Trophoblast cell (in vitro differentiated cells and primary cell): Measurements from ENCODE around the gene PANK2.
"Not testable (repeated sequence)": the region's sequence is repeated elsewhere in the genome, so short reads cannot be mapped to it uniquely, and the experiment has no call there.

Source experiments
- DNase-seq, 2 donors: peaks; one replicate each; pipeline ENCODE4 v3.0.0-alpha.2; 2016
- H2AFZ ChIP-seq: 2 replicates; pipeline ENCODE4 v1.6.1; 2013; ENCODE audit warnings: low read length, moderate library complexity, mild to moderate bottlenecking; ENCODE audit not compliant: insufficient read depth, poor library complexity
- H2AK5ac ChIP-seq: 2 replicates; pipeline ENCODE4 v1.6.1; 2013; ENCODE audit warnings: mild to moderate bottlenecking, low read length
- H2BK120ac ChIP-seq: 2 replicates; pipeline ENCODE4 v1.6.1; 2013; ENCODE audit warnings: low read length, mild to moderate bottlenecking, moderate library complexity; ENCODE audit not compliant: insufficient read depth, poor library complexity
- H2BK12ac ChIP-seq: 2 replicates; pipeline ENCODE4 v1.6.1; 2013; ENCODE audit warnings: mild to moderate bottlenecking, low read length, moderate library complexity
- H2BK5ac ChIP-seq: 2 replicates; pipeline ENCODE4 v1.6.1; 2013; ENCODE audit warnings: low read length, low read depth, moderate library complexity, mild to moderate bottlenecking; ENCODE audit not compliant: poor library complexity
- H3K14ac ChIP-seq: 2 replicates; pipeline ENCODE4 v1.6.1; 2013; ENCODE audit warnings: mild to moderate bottlenecking, low read length
- H3K18ac ChIP-seq: 2 replicates; pipeline ENCODE4 v1.6.1; 2013; ENCODE audit warnings: mild to moderate bottlenecking, low read length
- H3K23ac ChIP-seq: 2 replicates; pipeline ENCODE4 v1.6.1; 2013; ENCODE audit warnings: low read length
- H3K27ac ChIP-seq: 2 replicates; pipeline ENCODE4 v1.5.1; 2013; ENCODE audit warnings: low read depth, mild to moderate bottlenecking, inconsistent platforms, low read length, moderate library complexity
- H3K27me3 ChIP-seq: 2 replicates; pipeline ENCODE4 v1.6.1; 2013; ENCODE audit warnings: inconsistent platforms, mild to moderate bottlenecking, low read length, moderate library complexity; ENCODE audit not compliant: insufficient read depth
- H3K36me3 ChIP-seq, 2 experiments: 1 replicate in 1 of 2; 2 replicates in 1 of 2; pipeline ENCODE4 v1.6.1; 2013; ENCODE audit warnings: low read length in 2 of 2, mild to moderate bottlenecking in 2 of 2, moderate library complexity in 1 of 2; ENCODE audit not compliant: insufficient read depth in 2 of 2, control insufficient read depth in 1 of 2
- H3K4ac ChIP-seq: 2 replicates; pipeline ENCODE4 v1.6.1; 2013; ENCODE audit warnings: low read depth, mild to moderate bottlenecking, low read length, moderate library complexity
- H3K4me1 ChIP-seq, 2 experiments: 1 replicate in 1 of 2; 2 replicates in 1 of 2; pipeline ENCODE4 v1.6.1; 2013; ENCODE audit warnings: low read length in 2 of 2, mild to moderate bottlenecking in 2 of 2, moderate library complexity in 1 of 2; ENCODE audit not compliant: insufficient read depth in 2 of 2, control insufficient read depth in 1 of 2
- H3K4me2 ChIP-seq: 2 replicates; pipeline ENCODE4 v1.6.1; 2013; ENCODE audit warnings: inconsistent platforms, mild to moderate bottlenecking, low read length, moderate library complexity
- H3K4me3 ChIP-seq: 2 replicates; pipeline ENCODE4 v1.5.1; 2013; ENCODE audit warnings: mild to moderate bottlenecking, low read depth, low read length, inconsistent platforms
- H3K79me1 ChIP-seq: one replicate; pipeline ENCODE4 v1.6.1; 2013; ENCODE audit warnings: low read length
- H3K79me2 ChIP-seq: 2 replicates; pipeline ENCODE4 v1.6.1; 2013; ENCODE audit warnings: low read length, mild to moderate bottlenecking; ENCODE audit not compliant: control insufficient read depth, insufficient read depth, poor library complexity
- H3K9ac ChIP-seq: 2 replicates; pipeline ENCODE4 v1.6.1; 2013; ENCODE audit warnings: mild to moderate bottlenecking, low read length
- H3K9me3 ChIP-seq: 2 replicates; pipeline ENCODE4 v1.6.1; 2013; ENCODE audit warnings: low read depth, mild to moderate bottlenecking, control low read depth, inconsistent platforms, low read length; ENCODE audit not compliant: insufficient read depth
- H4K12ac ChIP-seq: 2 replicates; pipeline ENCODE4 v1.6.1; 2013; ENCODE audit warnings: low read depth, mild to moderate bottlenecking, low read length, moderate library complexity
- H4K8ac ChIP-seq: 2 replicates; pipeline ENCODE4 v1.6.1; 2013; ENCODE audit warnings: low read depth, mild to moderate bottlenecking, low read length, moderate library complexity
- H4K91ac ChIP-seq: one replicate; pipeline ENCODE4 v1.6.1; 2013; ENCODE audit warnings: low read depth, mild to moderate bottlenecking, low read length, moderate library complexity
- WGBS: extraction: QIAGEN DNeasy Blood & Tissue Kit; methylation state at CpG from one replicate; pipeline ENCODE4 v1.1.7; 2013; ENCODE audit warnings: missing lambda C conversion rate; ENCODE audit not compliant: insufficient read length, insufficient coverage; ENCODE audit errors: extremely low coverage; 5-methylcytosine and 5-hydroxymethylcytosine counted together

The PANK2 gene

DNA sequence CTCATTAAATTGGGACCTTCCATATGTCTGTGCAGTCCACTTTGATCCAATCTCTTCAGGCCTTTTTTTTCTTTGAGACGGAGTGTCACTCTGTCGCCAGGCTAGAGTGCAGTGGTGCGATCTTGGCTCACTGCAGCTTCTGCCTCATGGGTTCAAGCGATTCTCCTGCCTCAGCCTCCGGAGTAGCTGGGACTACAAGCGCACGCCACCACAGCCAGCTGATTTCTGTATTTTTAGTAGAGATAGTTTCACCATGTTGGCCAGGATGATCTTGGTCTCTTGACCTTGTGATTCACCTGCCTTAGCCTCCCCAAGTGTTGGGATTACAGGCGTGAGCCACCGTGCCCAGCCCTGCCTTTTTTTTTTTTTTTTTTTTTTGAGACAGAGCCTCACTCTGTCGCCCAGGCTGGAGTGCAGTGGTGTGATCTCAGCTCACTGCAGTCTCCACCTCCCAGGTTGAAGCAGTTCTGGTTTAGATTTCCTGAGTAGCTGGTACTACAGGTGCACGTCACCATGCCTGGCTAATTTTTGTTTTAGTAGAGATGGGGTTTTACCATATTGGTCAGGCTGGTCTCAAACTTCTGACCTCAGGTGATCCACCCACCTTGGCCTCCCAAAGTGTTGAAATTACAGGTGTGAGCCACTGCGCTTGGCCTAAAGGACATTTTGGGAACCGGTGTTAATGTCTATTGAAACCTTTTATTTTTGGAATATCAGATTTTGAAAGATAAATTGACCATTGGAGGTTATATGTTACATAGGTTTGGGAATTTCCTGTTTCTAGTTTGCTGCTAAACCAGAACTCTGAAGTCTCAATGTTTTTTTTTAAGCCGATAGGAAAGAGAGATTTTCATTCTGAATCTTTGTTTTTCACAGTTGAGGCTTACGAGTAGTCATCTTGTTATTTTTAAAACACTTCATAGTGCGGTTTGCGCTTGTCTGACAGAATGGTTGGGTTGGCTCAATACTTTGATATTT, 17.8 kb downstream of the PANK2 start:
- peaks cover 14% of the 10 kb centered on the region for H3K79me2 ChIP-seq
- not testable (repeated sequence) for H2AK5ac ChIP-seq, H3K4me2 ChIP-seq, H4K12ac ChIP-seq, H2BK12ac ChIP-seq, H3K79me1 ChIP-seq, H3K23ac ChIP-seq, H2BK120ac ChIP-seq, H4K91ac ChIP-seq, H3K18ac ChIP-seq, H3K27me3 ChIP-seq, H3K4me3 ChIP-seq, H4K8ac ChIP-seq, H3K9me3 ChIP-seq, H2BK5ac ChIP-seq, H3K14ac ChIP-seq, H2AFZ ChIP-seq, H3K27ac ChIP-seq, H3K9ac ChIP-seq, H3K4me1 ChIP-seq, DNase-seq
- peak overlapping the region; percentile 86 for H3K4ac ChIP-seq
- peaks cover 22 to 29% of the 10 kb centered on the region in 2 experiments for H3K36me3 ChIP-seq
- WGBS: no CpG with 5 or more reads among the region's 17 CpGs

DNA sequence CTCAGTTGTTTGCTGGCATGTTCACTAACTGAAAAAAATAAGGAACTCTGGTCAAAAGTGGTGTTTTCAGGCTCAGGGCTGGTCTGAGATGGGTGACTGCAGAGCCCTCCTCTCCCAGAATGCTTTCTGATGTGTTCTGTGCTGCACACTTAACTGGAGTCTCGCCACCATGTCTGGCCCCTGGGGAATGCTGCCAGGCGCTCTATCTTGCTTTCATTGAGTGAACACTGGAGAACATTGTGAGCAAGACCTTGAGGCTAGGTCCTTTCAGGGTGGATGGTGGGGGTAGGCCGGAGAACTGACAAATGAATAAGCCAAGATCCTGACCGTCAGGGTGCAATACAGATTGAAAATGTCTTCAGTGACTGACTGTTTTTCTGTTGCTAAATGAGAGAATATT, 19.5 kb downstream of the PANK2 start:
- H3K4me1 ChIP-seq: peaks cover 0 to 2% of the 10 kb centered on the region in 2 experiments
- H4K8ac ChIP-seq: no peak overlapping the region
- H3K36me3 ChIP-seq: peaks cover 32 to 39% of the 10 kb centered on the region in 2 experiments
- DNase-seq: no peak
- no peak overlapping the region for H2BK5ac ChIP-seq
- H3K27ac ChIP-seq: no peak overlapping the region
- H4K12ac ChIP-seq: no peak overlapping the region
- H3K79me2 ChIP-seq: peaks cover 12% of the 10 kb centered on the region
- no peak overlapping the region for H2BK120ac ChIP-seq
- H3K4me2 ChIP-seq: no peak overlapping the region
- no peak overlapping the region for H3K4me3 ChIP-seq
- H3K9me3 ChIP-seq: no peaks in the 10 kb centered on the region
- H2BK12ac ChIP-seq: no peak overlapping the region
- no peak overlapping the region for H2AK5ac ChIP-seq
- no peak overlapping the region for H3K9ac ChIP-seq
- H3K4ac ChIP-seq: peak overlapping the region; percentile 1
- no peak overlapping the region for H2AFZ ChIP-seq
- no peak overlapping the region for H4K91ac ChIP-seq
- no CpG with 5 or more reads among the region's 4 CpGs for WGBS
- no peak overlapping the region for H3K18ac ChIP-seq
- no peak overlapping the region for H3K14ac ChIP-seq
- no peaks in the 10 kb centered on the region for H3K27me3 ChIP-seq
- H3K23ac ChIP-seq: no peak overlapping the region
- no peaks in the 10 kb centered on the region for H3K79me1 ChIP-seq

DNA sequence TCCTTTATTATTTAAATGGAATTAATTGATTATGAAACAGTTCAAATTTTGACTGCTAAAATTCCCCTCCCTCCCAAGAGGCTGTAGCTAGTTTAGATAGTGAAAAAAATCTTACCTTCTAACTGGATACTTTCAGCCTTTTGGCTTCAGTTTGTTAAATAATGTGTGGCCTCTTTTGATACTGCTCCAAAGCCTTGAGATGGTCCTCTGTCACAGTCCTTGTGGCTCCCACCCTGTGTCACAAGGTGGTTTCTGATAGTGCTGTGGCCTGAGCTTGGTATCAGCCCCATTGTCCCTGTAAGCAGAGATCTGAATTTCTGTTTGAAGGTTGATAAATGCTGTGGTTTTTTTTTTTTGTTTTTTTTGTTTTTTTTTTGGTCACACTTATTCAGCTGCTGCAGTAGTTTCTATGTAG, 20.8 kb downstream of the PANK2 start:
- Histone ChIP-seq H3K4me1 (peaks cover 0 to under 1% of the 10 kb centered on the region in 2 experiments), H3K9me3 (no peaks in the 10 kb centered on the region), H3K79me2 (peaks cover 8% of the 10 kb centered on the region), H3K36me3 (peaks cover 41 to 48% of the 10 kb centered on the region in 2 experiments), H3K27me3 (no peaks in the 10 kb centered on the region), H3K9ac (no peak overlapping the region), H4K91ac (no peak overlapping the region), H2AK5ac (no peak overlapping the region), H3K27ac (no peak overlapping the region), H2BK5ac (no peak overlapping the region), H2BK12ac (no peak overlapping the region), H4K12ac (no peak overlapping the region), H4K8ac (no peak overlapping the region), H2BK120ac (no peak overlapping the region), H3K14ac (no peak overlapping the region), H3K18ac (no peak overlapping the region), H3K23ac (no peak overlapping the region), H3K4ac (no peak overlapping the region), H2AFZ (no peak overlapping the region), H3K4me3 (no peak overlapping the region), H3K79me1 (no peaks in the 10 kb centered on the region), H3K4me2 (no peak overlapping the region)
- DNase-seq: no peak

DNA sequence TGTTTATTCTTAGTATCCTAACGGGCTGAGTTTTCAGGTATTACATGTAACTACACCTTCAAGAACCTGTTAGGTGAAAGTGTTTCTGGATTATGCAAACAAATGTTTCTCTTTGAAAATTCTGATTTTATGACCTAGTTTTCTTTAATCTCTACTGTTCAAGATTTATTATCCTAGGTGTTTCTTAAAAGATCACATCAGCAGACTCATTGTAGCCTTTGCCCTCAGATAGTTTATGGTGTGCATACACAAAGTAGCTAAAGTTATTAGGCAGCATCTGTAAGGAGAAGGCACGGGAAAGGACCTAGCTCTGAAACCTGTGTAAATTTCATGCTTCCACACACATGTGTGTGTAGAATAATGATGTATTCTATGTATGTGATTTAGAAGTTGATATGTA, 21.7 kb downstream of the PANK2 start:
- Histone ChIP-seq H3K79me1 (no peaks in the 10 kb centered on the region), H4K91ac (no peak overlapping the region), H2BK12ac (no peak overlapping the region), H4K12ac (no peak overlapping the region), H3K79me2 (peaks cover 6% of the 10 kb centered on the region), H3K23ac (no peak overlapping the region), H3K4me1 (no peaks in the 10 kb centered on the region), H3K4me3 (no peak overlapping the region), H2AK5ac (no peak overlapping the region), H2BK120ac (no peak overlapping the region), H3K9ac (no peak overlapping the region), H2BK5ac (no peak overlapping the region), H3K18ac (no peak overlapping the region), H3K4ac (no peak overlapping the region), H2AFZ (no peak overlapping the region), H3K14ac (no peak overlapping the region), H3K4me2 (no peak overlapping the region), H3K9me3 (no peaks in the 10 kb centered on the region), H3K27ac (no peak overlapping the region), H4K8ac (no peak overlapping the region), H3K27me3 (no peaks in the 10 kb centered on the region), H3K36me3 (peaks cover 43 to 48% of the 10 kb centered on the region in 2 experiments)
- WGBS: no CpG with 5 or more reads among the region's 2 CpGs
- no peak for DNase-seq
